K562 (cell line): Measurements from ENCODE around the gene SNX10. TPM values are rescaled to one million over a fixed set of nuclear protein-coding genes. Genes with fewer than 3 reads are reported as not detected.

Experiments
- CHD7 ChIP-seq: fragments of 200-600 bp; sonication (generic); IDR thresholded peaks from one replicate; pipeline ENCODE4 v1.6.1; 2012; ENCODE audit warnings: mild to moderate bottlenecking, low read depth, low read length, inconsistent platforms
- EWSR1 ChIP-seq: fragments of 450-650 bp; IDR thresholded peaks from 2 replicates; pipeline ENCODE4 v1.6.1; 2018; ENCODE audit warnings: borderline replicate concordance, mild to moderate bottlenecking, low read depth, moderate library complexity; ENCODE audit not compliant: partially characterized antibody
- POU5F1 ChIP-seq: fragments of 150-350 bp; IDR thresholded peaks from 2 replicates; pipeline ENCODE4 v1.6.1; 2014; ENCODE audit warnings: borderline replicate concordance, low read length, low read depth, mild to moderate bottlenecking; ENCODE audit not compliant: partially characterized antibody
- PRDM10 ChIP-seq: fragments of 450-650 bp; IDR thresholded peaks from 2 replicates; pipeline ENCODE4 v1.6.1; 2018; ENCODE audit not compliant: partially characterized antibody
- SRSF9 ChIP-seq: fragments of 200-400 bp; formaldehyde crosslinking; IDR thresholded peaks from 2 replicates; pipeline ENCODE4 v1.6.1; 2017; ENCODE audit warnings: low read depth, low read length, borderline replicate concordance
- TFAM ChIP-seq: fragments of 250-450 bp; sonication (Bioruptor Pico); conservative IDR thresholded peaks from 2 replicates; pipeline ENCODE4 v1.5.0; 2021; ENCODE audit warnings: mild to moderate bottlenecking, moderate library complexity
- TRIM24 ChIP-seq, 2 experiments: fragments of 450-650 bp; IDR thresholded peaks; 2 replicates each; pipeline ENCODE4 v1.6.1; 2016
- ZBTB49 ChIP-seq: sonication (generic); formaldehyde crosslinking; IDR thresholded peaks from 2 replicates; pipeline ENCODE4 v1.8.0; 2022; ENCODE audit warnings: missing genetic modification reagents, mild to moderate bottlenecking, borderline replicate concordance
- ZNF507 ChIP-seq: conservative IDR thresholded peaks from 2 replicates; pipeline ENCODE4 v1.6.1; 2017; ENCODE audit warnings: missing genetic modification characterization, missing compliant biosample characterization
- ZNF589 ChIP-seq: fragments of 200-800 bp; sonication (Bioruptor generic); IDR thresholded peaks from 2 replicates; pipeline ENCODE4 v1.6.1; 2016; ENCODE audit warnings: low read depth, missing genetic modification characterization, missing compliant biosample characterization
- polyA plus RNA-seq, 8 experiments: library from polyadenylated mRNA; depleted of rRNA in 4 of 8; stranded (reverse) in 5 of 8; unstranded in 3 of 8; fragments of >200 nt; fragmentation: Nextera tagmentation in 2 of 8; fragmentation: Illumina TruSeq in 1 of 8; extraction: Ambion mirVana in 2 of 8; extraction: Trizol in 1 of 8; gene quantifications; 2 replicates each; pipeline versions ENCODE4 v1.2.1 to v1.2.3, GENCODE V29; 2011 to 2014; ENCODE audit warnings: inconsistent platforms in 1 of 8, missing spikeins in 1 of 8
- total RNA-seq, 7 experiments: library from RNA; depleted of rRNA in 6 of 7; stranded (reverse); fragments of >200 nt in 6 of 7; fragmentation: Illumina TruSeq in 2 of 7; extraction: Trizol in 2 of 7; gene quantifications; 2 replicates each; pipeline versions ENCODE4 v1.2.1 to v1.2.3, GENCODE V29; 2011 to 2021; ENCODE audit warnings: low replicate concordance in 1 of 7

Gene SNX10
- total and polyA plus RNA-seq, 9 of the 15 experiments (the other 6 are each of a cell fraction or from before 2014, with no cell fraction given): 6.9 to 16.5 (median 11.5) TPM

GRCh38 chr7:26417911-26418413 lies 126.3 kb downstream of the SNX10 start (continued):
- TF ChIP-seq CHD7: no peak
- no peak for TF ChIP-seq POU5F1
- TF ChIP-seq TFAM: no peak
- no peak for TF ChIP-seq ZBTB49 (CRISPR knock-in tag)
- TF ChIP-seq TRIM24 (IDR thresholded peaks at IDR 0.05): peak; percentile 71 to 88; a peak in 3 of 4 replicates
- no peak for TF ChIP-seq ZNF507
- no peak for TF ChIP-seq SRSF9
- no peak for TF ChIP-seq EWSR1
- TF ChIP-seq ZNF589: peak; percentile 59; the same call in 1 of the 2 replicates
- TF ChIP-seq PRDM10: no peak
